ENCODE results near the gene MMP20. TPM values are rescaled to one million over a fixed set of nuclear protein-coding genes. Genes with fewer than 3 reads are reported as not detected.

The MMP20 gene
- polyA plus RNA-seq, 1 of the 3 experiments (the other 2 are of a cell fraction), result not detected

GRCh38 chr11:102534261-102534872 is 90.8 kb downstream of the MMP20 start:
- no peaks in the 10 kb centered on the region for H4K20me1 ChIP-seq (ENCODE audit: insufficient read depth)
- ChIA-PET POLR2A (no interaction called here), CTCF (no interaction called here)
- H3F3A ChIP-seq (replicated peaks; ENCODE audit: insufficient read depth), result peaks cover 4% of the 10 kb centered on the region
- H3K4me2 ChIP-seq, result no peak overlapping the region
- no peak overlapping the region for H3K9ac ChIP-seq
- no peaks in the 10 kb centered on the region for H3K9me3 ChIP-seq
- no peaks in the 10 kb centered on the region for H3K27me3 ChIP-seq (ENCODE audit: insufficient read depth)
- H3K36me3 ChIP-seq (replicated peaks in 1 of 2; ENCODE audit: control insufficient read depth in 1 of 2, insufficient read depth in 2 of 2, low read length in 1 of 2), result no peaks in the 10 kb centered on the region
- TF ChIP-seq USF2 (IDR thresholded peaks at IDR 0.05; ENCODE audit: borderline replicate concordance, low read depth, low read length), result no peak
- TF ChIP-seq, protein P1, sequence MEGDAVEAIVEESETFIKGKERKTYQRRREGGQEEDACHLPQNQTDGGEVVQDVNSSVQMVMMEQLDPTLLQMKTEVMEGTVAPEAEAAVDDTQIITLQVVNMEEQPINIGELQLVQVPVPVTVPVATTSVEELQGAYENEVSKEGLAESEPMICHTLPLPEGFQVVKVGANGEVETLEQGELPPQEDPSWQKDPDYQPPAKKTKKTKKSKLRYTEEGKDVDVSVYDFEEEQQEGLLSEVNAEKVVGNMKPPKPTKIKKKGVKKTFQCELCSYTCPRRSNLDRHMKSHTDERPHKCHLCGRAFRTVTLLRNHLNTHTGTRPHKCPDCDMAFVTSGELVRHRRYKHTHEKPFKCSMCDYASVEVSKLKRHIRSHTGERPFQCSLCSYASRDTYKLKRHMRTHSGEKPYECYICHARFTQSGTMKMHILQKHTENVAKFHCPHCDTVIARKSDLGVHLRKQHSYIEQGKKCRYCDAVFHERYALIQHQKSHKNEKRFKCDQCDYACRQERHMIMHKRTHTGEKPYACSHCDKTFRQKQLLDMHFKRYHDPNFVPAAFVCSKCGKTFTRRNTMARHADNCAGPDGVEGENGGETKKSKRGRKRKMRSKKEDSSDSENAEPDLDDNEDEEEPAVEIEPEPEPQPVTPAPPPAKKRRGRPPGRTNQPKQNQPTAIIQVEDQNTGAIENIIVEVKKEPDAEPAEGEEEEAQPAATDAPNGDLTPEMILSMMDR (IDR thresholded peaks at IDR 0.05), result peak; percentile 31; the same call in 1 of the 2 replicates
- no peaks in the 10 kb centered on the region for H3K79me2 ChIP-seq (ENCODE audit: insufficient read depth)
- 43% methylated on average over 6 of the region's 6 CpGs for WGBS (ENCODE audit: low lambda C conversion rate)
- H2AFZ ChIP-seq (ENCODE audit: low read depth), result no peak overlapping the region
- H3K4me3 ChIP-seq (ENCODE audit: low read depth in 2 of 2, low read length in 1 of 2), result no peak overlapping the region
- H3K9me2 ChIP-seq, result no peaks in the 10 kb centered on the region
- no peak overlapping the region for H3K27ac ChIP-seq (ENCODE audit: low read depth in 2 of 2, low read length in 1 of 2)
- DNase-seq, result no peak
- no peaks in the 10 kb centered on the region; a peak in 1 of 4 replicates for H3K4me1 ChIP-seq (ENCODE audit: control insufficient read depth in 1 of 2, insufficient read depth in 2 of 2, low read depth in 1 of 2, low read length in 1 of 2)

DNA sequence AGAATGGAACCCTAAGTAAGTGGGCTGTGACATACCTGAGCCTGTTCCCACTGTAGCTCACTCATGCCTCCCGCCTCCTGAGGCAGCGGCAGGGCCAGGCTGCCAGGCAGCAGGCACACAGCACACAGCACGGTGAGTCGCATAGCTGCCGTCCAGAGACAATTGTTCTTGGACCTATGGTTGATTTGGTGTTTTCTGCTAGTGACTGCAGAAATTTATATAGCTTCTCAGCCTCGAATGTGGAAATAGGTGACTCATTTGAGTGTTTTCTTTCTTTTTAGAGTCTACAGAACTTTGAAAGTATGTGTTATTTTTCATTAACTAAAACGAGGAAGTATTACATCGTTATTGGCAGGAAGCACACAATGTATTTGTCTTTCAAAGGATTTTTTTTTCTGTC is 94.6 kb downstream of the MMP20 start, which contains the start of gene MMP7:
MMP7 (minus strand) TSS at position 190 of the 400 bp plus-strand sequence; CDS start at position 143, 47 bp downstream.
- no peaks in the 10 kb centered on the region for H3K36me3 ChIP-seq (replicated peaks in 1 of 2; ENCODE audit: control insufficient read depth in 1 of 2, insufficient read depth in 2 of 2, low read length in 1 of 2)
- no peaks in the 10 kb centered on the region for H3K79me2 ChIP-seq (ENCODE audit: insufficient read depth)
- H3K9me2 ChIP-seq, result no peaks in the 10 kb centered on the region
- peaks cover 10% of the 10 kb centered on the region for H3F3A ChIP-seq (replicated peaks; ENCODE audit: insufficient read depth)
- H4K20me1 ChIP-seq (ENCODE audit: insufficient read depth), result no peaks in the 10 kb centered on the region
- H3K9ac ChIP-seq, result no peak within 1 kb of the TSS
- no peaks in the 10 kb centered on the region for H3K9me3 ChIP-seq
- DNase-seq, result no peak
- POLR2A ChIA-PET, result no interaction called here
- peak within 1 kb of the TSS; percentile 17; the same call in 1 of the 2 replicates for H3K4me2 ChIP-seq
- TF ChIP-seq, protein P1 (IDR thresholded peaks at IDR 0.05), result no peak
- peak; percentile 29; the same call in 1 of the 2 replicates for TF ChIP-seq FOSL2 (IDR thresholded peaks at IDR 0.05; ENCODE audit: borderline replicate concordance, low read depth)
- no peak for TF ChIP-seq JUND (IDR thresholded peaks at IDR 0.05)
- no peak for TF ChIP-seq GATA2 (CRISPR knock-in tag; IDR thresholded peaks at IDR 0.05)
- 0 out of 2 replicates have a peak, but pooled peaks have one; percentile 5 for TF ChIP-seq NFIC (IDR thresholded peaks at IDR 0.05; ENCODE audit: borderline replicate concordance)
- TF ChIP-seq CHD2 (IDR thresholded peaks at IDR 0.05; ENCODE audit: low read length, partially characterized antibody), result no peak
- TF ChIP-seq RXRA (IDR thresholded peaks at IDR 0.05; ENCODE audit: borderline replicate concordance, low read depth), result no peak
- no peak for TF ChIP-seq RAD21 (IDR thresholded peaks at IDR 0.05; ENCODE audit: low read length)
- TF ChIP-seq FOXJ3 (CRISPR knock-in tag; IDR thresholded peaks at IDR 0.05), result no peak
- TF ChIP-seq PBX3 (IDR thresholded peaks at IDR 0.05), result no peak
- no peak for TF ChIP-seq SIN3A (IDR thresholded peaks at IDR 0.05; ENCODE audit: borderline replicate concordance, low read depth, low read length)
- H2AFZ ChIP-seq (ENCODE audit: low read depth), result peak within 1 kb of the TSS; percentile 74
- H3K4me1 ChIP-seq (ENCODE audit: control insufficient read depth in 1 of 2, insufficient read depth in 2 of 2, low read depth in 1 of 2, low read length in 1 of 2), result no peaks in the 10 kb centered on the region; a peak in 1 of 4 replicates
- WGBS (ENCODE audit: low lambda C conversion rate), result 30% methylated on average over 8 of the region's 8 CpGs
- no peaks in the 10 kb centered on the region for H3K27me3 ChIP-seq (ENCODE audit: insufficient read depth)
- no peak within 1 kb of the TSS; a peak in 1 of 4 replicates for H3K4me3 ChIP-seq (ENCODE audit: low read depth in 2 of 2, low read length in 1 of 2)
- CTCF ChIA-PET, result no interaction called here
- peak within 1 kb of the TSS in 1 of 2 experiments; percentile 31; a peak in 1 of 4 replicates for H3K27ac ChIP-seq (ENCODE audit: low read depth in 2 of 2, low read length in 1 of 2)

Measured in SK-N-SH (cell line).